DND-41 (cell line): ENCODE data around the gene EIPR1.

Experiments
- CTCF ChIP-seq: IDR thresholded peaks from 2 replicates; pipeline ENCODE4 v1.5.1; 2012; ENCODE audit warnings: borderline replicate concordance, low read length, moderate library complexity, mild to moderate bottlenecking; ENCODE audit not compliant: poor library complexity, severe bottlenecking; ENCODE audit errors: extremely low read depth
- EZH2 ChIP-seq: IDR thresholded peaks from 3 replicates; pipeline ENCODE4 v1.6.1; 2012; ENCODE audit warnings: borderline replicate concordance, low read depth, mild to moderate bottlenecking, moderate library complexity, low read length, inconsistent platforms; ENCODE audit not compliant: severe bottlenecking

GRCh38 chr2:3326182-3326537 is 51.5 kb downstream of the EIPR1 start:
- no peak for TF ChIP-seq CTCF
- no peak for TF ChIP-seq EZH2
